GM18909 (cell line): ENCODE results near the gene MYH6.

Source experiments
- ATAC-seq: cut with Tn5 transposase; IDR thresholded peaks from one replicate; pipeline ENCODE4 v1.9.1; 2021; ENCODE audit warnings: mild to moderate bottlenecking; ENCODE audit not compliant: unreplicated experiment, poor library complexity

Gene MYH6

DNA sequence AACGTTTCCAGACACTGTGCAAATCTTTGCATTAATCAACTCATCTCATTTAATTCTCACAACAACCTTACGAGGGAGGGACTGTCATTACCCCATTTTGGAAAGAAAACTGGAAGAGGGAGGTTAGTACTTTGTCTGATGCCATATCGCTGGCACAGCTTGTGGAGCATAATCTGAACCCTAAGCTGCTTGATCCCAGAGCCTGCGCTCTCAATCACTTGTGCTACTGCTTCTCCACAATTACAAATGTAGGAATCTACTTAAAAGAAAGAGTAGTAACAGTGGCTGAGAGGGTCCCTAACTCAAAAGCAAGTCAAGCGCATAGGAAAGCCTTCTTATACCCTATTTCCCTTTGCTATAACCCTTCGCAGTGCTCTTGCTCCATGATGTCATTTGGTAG, 46.3 kb downstream of the MYH6 start:
- ATAC-seq: no peak

DNA sequence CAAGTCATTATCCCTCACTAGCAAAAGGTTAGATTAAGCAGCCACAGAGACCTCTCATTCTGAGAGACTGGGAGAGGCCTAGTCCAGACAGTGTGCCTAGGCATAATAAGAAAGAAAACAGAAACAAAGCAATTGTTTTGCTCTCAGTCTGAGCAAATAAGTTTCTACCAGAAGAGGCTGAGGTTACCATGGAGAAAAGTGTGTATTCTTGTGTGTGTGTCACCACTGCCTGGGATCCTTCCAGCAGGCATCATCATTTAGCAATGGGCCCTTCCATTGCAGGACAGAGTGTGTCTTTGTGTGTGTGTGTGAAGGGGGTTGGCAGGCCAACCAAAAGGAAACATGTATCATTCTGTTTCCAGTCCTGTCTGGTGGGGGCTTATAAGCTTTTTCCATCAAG, 46.8 kb downstream of the MYH6 start:
- ATAC-seq: no peak

DNA sequence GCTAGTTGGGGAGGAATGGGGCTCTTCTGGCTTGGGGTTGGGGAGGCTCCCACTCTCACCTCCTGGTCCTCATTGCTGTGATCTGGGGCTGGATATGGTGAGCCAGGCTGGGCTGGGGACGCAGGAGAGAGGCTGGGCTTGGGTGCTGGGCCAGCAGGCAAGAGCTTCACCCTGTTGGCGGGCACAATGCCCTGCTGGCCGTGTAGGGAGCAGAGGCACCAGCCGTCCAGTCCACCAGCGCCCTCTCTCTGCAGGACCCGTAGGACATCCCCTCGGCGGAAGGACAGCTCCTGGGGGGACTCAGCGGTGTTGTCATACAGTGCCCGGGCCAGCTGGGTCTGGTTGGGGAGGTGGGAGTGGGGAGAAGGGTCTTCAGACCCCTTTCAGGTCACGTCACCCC, 47.6 kb downstream of the MYH6 start:
- no peak for ATAC-seq

- no peak for ATAC-seq
These were observed 48.2 kb downstream of the MYH6 start for GRCh38 chr14:23359722-23360447.

DNA sequence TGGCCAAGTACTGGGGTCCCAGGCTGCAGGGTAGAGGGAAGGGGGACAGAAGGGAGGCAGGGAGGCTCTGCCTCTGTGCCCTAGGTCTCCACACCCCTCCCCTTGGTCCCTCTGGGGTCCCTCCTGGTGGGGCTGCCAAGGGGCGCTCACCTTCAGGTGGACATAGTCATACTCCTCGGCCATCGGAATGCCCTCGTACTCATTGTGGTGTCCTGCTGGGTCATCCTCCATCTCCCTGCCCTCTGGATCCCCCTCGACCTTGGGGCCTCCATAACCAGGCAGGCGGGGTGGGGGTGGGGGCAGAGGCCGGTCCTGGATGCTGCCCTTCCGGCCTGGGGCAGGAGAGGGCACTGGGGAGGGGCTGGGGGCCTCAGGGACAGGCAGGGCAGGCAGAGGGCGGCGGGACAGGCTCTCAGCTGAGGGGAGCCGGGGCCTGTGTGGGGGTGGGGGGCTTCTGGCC, 48.9 kb downstream of the MYH6 start:
- ATAC-seq: no peak

DNA sequence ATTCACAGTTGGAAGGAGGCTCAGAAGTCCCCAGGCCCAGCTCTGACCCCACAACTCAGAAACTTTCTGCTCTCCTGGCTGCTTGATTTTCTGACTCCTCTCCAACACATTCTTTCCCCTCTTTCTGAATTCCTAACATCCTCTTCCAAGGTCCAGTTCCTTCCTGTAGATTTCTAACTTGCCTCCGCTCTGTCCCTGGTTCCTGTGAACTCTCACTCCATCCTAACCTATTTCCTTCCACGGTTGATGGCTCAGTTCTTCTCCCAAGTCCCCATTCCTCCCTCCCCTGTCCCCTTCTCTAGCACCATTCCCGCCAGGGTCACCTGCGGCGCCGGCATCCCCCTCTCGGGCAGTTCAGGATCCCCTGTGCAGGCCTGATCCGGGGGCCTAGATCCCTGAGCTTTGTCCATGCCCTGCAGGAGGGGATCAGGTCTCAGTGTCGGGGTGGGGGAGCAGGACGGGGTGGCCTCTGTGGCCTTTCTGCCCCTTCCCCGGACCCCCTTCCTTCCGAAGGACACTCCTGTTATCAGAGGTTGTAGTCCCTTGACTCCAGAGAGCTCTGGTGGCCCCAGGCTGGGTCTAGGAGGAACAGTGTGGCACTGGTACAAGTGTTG, 49.4 kb downstream of the MYH6 start:
- no peak for ATAC-seq

- no peak for ATAC-seq
These were observed 50.0 kb downstream of the MYH6 start for GRCh38 chr14:23358042-23358441.

DNA sequence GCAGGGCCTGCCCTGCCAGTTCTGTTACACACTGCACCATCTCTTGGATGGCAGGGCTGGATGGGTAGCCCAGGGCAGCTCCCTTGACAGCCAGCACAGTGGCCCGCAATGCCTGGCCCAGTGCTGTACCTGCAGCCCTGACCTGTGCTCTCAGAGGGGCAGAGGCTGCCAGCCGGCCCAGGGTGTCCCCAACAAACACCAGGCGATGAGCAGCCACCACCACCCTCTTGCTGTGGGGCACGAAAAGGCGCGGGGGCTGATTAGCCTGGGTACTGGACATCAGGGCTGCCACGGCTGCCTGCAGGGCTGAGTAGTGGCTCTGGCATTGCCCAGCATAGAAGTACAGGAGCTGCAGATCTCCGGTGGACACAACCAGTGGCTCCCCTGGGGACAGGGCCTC, 50.8 kb downstream of the MYH6 start:
- ATAC-seq: no peak

DNA sequence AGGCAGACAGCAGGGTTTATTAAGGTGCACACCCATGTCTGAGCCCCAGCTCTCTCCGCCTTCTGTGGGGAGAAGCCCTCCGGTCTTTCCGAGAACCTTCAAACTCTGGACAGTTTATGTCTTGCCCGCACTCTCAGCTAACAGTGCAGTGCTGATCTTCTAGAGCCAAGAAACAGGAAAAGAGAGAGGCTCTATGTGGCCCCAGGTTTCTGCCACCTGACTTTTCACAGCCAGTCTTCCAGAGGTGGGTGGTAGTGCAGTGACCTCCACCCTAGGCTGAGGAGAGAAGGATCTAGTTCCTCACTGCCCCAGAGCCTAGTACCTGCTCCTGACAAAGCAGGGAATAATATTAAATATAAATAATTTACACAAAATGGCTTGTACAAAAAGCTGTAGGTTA, 51.4 kb downstream of the MYH6 start:
- no peak for ATAC-seq

DNA sequence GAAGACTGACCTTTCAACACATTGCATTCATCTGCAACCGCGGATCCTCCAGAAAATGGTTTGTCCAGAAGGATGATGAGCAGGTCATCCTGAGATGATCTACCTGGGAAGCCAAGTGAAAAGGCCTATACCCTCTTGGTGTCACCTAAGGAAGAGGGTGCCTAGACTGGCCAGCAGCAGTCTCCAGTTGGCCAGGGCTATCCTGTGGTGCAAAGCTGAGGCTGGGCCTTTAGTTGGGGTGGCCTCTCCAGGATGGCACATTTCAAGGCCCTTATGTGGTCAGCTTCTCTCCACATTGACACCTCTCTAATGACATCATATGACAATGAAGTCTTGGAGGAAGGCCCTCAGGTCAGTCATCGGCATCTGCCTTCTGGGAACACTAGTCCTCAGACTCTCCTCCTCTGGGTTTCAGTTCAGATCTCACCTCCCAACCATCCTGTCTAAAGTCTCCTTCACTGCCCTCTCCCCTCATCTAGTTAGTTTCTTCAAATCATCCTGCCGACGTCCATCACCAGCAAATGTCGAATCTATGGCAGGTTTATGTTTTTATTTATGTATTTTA, 52.1 kb downstream of the MYH6 start:
- ATAC-seq: no peak

DNA sequence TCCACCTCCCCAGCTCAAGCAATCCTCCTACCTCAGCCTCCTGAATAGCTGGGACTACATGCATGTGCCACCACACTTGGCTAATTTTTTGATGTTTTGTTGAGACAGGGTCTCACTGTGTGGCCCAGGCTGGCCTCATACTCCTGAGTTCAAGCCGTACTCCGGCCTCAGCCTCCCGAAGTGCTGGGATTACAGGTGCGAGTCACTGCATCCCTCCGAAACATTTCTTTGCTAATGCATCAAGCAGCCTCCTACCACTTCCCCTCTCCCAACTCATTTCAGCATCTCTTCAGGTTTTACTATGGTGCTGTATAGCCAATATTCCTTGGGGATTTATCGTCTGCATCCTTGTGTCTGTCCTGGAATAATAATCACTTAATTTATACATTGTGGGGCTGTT, 53.1 kb downstream of the MYH6 start:
- ATAC-seq: no peak

DNA sequence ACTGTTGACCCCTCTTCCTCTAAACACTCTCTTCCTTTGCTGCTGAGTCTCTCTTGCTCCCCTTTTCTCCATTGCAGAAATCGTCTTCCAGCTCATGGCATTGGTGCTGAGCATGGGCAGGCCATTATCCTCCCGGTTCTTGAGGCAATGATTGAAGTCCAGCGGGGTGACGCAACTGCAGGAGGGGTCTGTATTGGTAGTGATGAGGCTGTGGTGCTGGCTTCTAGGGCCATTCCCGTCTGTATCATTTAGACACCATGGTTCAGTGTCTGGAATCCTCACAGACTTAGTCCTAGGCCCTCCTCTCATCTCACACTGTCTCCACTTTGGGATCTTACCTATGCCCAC, 54.7 kb downstream of the MYH6 start:
- ATAC-seq: no peak

DNA sequence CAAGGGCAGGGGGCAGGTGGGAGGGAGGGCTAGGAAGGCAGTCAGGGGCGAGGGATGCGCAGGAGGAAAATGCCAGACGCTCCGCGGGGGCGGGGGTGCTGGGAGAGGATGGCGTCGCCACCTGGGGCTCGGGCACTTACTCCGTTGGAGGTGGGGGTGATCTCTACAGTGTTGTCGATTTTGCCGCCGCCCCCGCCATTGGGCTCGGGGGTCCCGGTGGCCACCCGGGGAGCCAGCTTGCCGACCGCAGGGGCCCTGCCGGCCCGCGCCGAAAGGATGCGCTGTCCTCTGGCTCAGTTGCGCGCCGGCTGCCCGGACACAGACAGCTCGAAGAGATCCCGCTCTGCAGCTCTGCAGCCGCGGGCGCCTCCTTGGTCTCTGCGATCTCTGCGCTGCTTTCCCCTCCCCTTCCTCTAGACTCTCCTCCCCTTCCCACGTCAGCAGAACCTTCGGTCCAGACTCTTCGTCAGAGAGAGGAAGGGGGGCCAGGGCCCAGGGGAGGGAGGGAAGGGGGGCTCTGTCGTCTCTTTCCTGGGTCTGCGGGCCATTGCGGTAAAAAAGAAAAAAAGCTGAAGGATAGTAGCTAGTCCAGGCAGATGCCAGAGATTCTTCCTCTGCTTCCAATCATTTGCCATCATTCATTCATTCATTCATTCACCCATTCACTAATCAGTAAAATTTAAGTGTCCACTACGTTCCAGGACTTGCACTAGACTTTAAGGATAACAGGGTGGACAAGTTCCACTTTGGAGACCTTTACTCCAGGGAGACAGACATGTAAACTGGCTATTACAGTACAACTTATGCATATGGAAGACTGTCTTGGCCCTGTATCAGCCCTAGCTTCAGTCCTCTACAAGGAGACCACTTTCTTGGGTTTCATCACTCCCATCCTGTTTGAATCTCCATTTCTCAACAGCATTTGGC, 55.3 kb downstream of the MYH6 start, which contains the start of gene SLC22A17:
SLC22A17 (minus strand) TSS at position 382 of the 927 bp plus-strand sequence.
- ATAC-seq: no peak

- ATAC-seq: no peak
These were observed 56.2 kb downstream of the MYH6 start for GRCh38 chr14:23351681-23352505.

DNA sequence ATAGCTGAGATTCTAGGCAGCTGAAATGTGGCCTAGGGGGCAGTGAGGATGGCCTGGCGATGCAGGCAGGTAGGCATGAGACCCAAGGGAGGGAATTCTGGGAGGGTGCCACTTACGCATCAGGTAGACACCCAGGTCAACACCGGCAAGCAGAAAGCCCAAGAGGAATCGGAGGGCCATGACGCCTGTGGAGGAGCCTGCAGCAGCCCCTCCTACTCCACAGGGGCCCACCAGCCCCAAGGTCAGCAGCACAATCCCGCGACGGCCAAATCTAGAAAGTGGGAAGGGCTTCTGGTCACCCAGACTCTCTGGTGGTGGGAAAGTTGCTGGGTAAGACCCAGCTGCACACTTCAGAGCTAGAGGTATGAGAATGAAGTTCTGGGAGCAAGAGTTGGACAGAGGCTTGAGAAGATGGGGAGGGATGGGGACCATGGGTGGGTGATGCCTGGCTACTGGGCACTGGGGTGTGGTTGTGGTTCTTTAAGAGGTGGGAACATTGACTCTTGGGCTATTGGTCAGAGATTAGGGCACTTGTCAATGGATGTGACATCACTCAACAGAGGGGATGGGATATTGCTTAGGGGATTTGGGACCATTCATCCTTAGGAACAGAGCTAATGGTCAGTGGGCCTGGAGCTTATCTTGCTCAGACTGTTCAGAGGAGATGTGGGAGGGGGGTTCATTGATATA, 58.8 kb downstream of the MYH6 start:
- ATAC-seq: no peak

DNA sequence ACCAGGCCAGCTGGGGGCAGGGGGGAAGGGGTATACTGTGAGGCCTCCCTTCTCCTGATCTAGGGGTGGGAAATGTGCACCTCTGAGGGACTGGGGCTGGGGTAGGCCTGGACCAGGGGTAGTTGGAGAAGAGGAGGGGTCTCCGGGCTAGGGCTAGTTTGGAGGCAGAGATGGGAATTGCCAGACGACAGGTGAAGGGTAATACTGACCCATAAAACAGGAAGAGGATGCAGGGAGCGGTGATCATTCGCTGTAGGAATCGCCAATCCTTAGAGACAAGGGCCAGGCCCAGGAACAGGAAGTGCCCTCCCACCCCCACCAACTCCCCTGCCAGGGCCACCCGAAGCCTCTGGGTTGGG, 59.8 kb downstream of the MYH6 start:
- ATAC-seq: no peak

DNA sequence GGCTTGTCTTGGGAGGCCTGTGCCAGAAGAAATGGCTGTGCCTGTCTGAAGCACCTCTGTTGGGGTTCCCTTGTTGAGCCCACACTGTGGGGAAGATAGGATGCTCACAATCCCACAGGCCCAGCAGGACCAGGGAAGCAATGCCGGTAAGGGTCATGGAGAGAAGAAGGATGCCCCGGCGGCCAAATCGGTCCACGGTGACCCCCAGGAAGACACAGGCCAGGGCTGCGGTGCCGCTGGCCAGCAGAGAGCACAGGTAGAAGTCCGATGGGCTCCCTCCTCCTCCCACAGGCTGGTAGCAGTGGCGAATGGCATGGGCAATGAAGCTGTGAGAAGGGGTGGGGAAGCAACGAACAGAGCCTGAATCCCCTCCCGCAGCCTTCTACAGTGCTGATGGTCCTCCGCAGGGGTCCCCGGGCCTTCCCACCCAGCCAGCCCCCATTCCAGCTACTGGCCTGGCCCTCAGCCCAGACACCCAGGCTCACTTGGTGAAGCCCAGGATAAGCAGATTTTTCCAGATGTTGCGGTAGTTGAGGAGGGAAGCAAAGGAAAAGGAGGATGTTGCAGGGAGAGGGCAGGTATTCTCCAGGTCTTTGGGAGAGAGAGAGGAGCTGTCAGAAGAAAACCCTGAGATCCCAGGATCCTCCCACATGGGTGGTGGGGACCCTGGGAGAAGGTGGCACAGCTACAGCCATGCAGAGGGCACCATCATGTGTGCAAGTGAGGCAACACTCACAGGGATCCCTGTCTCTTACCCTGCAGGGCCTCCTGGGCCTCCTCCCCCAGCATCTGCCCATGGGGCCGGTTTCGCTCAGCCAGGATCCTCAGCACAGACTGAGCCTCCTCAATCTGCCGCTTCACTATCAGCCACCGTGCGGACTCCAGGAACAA, 60.4 kb downstream of the MYH6 start:
- ATAC-seq: no peak

GRCh38 chr14:23346693-23347405, 61.2 kb downstream of the MYH6 start:
- ATAC-seq: no peak
